ENCODE measurements around the gene USP5. TPM values are rescaled to one million over a fixed set of nuclear protein-coding genes. Genes with fewer than 3 reads are reported as not detected.

Gene USP5
- total RNA-seq, 1 experiment from 2014 or later, result 158 TPM

DNA sequence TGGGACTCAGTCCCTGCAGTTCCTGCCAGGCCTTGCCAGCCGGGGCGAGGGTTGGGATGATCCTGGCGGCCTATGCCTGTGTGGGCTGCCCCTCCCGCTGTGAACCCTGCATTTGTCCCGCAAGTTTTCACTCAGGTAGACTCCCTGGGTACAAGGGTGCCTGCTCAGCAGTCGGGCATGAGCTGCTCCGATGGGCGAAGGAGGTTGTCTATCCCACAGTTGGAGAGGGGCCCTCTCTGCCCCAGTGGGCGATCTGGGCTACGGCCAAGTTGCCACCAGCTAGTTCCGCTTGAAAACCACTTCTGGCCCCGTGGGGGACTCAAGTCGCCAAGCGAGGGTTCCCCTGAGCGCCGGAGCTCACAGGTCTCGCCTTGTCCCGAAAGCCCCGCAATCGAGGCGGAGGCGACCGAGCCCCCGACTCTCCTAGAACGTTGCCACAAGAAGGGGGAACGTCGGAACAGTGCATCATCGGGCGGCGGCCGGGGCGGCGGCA lies 15.0 kb downstream of the USP5 start:
- Mint-ChIP-seq H3K27ac (peak overlapping the region; percentile 68; the same call in 1 of the 2 replicates), H3K36me3 (peaks cover 68% of the 10 kb centered on the region), H3K9me3 (no peaks in the 10 kb centered on the region), H3K4me1 (peaks cover 57% of the 10 kb centered on the region), H3K4me3 (peak overlapping the region; percentile 89), H3K27me3 (ENCODE audit: low read depth) (no peaks in the 10 kb centered on the region)
- ATAC-seq (peak; percentile 2), DNase-seq (ENCODE audit: low spot score) (peak; percentile 32)
- ChIA-PET POLR2A (interaction anchor here (0.7 to 4.3 kb wide), 8 partner anchors 15 to 97 kb away, joined by 3 to 33 read pairs (median 3); partner anchors contain the start of genes C12orf57, CDCA3, ENO2 and RNU7-1), CTCF (interaction anchor here (0.6 to 8.5 kb wide), 9 partner anchors 14 to 183 kb away, joined by 3 to 181 read pairs (median 5); partner anchors contain the start of genes CDCA3, MLF2, RNU7-1 and USP5)
- TF ChIP-seq NFATC4 (CRISPR knock-in tag; IDR thresholded peaks at IDR 0.05), result peak; percentile 76; the same call in 1 of the 2 replicates
- no peak for TF ChIP-seq RORB (CRISPR knock-in tag; IDR thresholded peaks at IDR 0.05)
- TF ChIP-seq ZNF416 (CRISPR knock-in tag; IDR thresholded peaks at IDR 0.05), result no peak
- TF ChIP-seq, protein P1, sequence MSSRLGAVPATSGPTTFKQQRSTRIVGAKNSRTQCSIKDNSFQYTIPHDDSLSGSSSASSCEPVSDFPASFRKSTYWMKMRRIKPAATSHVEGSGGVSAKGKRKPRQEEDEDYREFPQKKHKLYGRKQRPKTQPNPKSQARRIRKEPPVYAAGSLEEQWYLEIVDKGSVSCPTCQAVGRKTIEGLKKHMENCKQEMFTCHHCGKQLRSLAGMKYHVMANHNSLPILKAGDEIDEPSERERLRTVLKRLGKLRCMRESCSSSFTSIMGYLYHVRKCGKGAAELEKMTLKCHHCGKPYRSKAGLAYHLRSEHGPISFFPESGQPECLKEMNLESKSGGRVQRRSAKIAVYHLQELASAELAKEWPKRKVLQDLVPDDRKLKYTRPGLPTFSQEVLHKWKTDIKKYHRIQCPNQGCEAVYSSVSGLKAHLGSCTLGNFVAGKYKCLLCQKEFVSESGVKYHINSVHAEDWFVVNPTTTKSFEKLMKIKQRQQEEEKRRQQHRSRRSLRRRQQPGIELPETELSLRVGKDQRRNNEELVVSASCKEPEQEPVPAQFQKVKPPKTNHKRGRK (CRISPR knock-in tag; IDR thresholded peaks at IDR 0.05; ENCODE audit: borderline replicate concordance), result no peak
- peak; percentile 40; the same call in 1 of the 2 replicates for TF ChIP-seq ETV6 (CRISPR knock-in tag; IDR thresholded peaks at IDR 0.05)
- TF ChIP-seq, protein P2, sequence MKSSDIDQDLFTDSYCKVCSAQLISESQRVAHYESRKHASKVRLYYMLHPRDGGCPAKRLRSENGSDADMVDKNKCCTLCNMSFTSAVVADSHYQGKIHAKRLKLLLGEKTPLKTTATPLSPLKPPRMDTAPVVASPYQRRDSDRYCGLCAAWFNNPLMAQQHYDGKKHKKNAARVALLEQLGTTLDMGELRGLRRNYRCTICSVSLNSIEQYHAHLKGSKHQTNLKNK (CRISPR knock-in tag; IDR thresholded peaks at IDR 0.05), result no peak
- TF ChIP-seq, protein P3, sequence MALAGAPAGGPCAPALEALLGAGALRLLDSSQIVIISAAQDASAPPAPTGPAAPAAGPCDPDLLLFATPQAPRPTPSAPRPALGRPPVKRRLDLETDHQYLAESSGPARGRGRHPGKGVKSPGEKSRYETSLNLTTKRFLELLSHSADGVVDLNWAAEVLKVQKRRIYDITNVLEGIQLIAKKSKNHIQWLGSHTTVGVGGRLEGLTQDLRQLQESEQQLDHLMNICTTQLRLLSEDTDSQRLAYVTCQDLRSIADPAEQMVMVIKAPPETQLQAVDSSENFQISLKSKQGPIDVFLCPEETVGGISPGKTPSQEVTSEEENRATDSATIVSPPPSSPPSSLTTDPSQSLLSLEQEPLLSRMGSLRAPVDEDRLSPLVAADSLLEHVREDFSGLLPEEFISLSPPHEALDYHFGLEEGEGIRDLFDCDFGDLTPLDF (CRISPR knock-in tag; IDR thresholded peaks at IDR 0.05), result no peak
- TF ChIP-seq, protein P4, sequence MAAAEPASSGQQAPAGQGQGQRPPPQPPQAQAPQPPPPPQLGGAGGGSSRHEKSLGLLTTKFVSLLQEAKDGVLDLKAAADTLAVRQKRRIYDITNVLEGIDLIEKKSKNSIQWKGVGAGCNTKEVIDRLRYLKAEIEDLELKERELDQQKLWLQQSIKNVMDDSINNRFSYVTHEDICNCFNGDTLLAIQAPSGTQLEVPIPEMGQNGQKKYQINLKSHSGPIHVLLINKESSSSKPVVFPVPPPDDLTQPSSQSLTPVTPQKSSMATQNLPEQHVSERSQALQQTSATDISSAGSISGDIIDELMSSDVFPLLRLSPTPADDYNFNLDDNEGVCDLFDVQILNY (CRISPR knock-in tag; IDR thresholded peaks at IDR 0.05), result no peak
- TF ChIP-seq, protein P5, sequence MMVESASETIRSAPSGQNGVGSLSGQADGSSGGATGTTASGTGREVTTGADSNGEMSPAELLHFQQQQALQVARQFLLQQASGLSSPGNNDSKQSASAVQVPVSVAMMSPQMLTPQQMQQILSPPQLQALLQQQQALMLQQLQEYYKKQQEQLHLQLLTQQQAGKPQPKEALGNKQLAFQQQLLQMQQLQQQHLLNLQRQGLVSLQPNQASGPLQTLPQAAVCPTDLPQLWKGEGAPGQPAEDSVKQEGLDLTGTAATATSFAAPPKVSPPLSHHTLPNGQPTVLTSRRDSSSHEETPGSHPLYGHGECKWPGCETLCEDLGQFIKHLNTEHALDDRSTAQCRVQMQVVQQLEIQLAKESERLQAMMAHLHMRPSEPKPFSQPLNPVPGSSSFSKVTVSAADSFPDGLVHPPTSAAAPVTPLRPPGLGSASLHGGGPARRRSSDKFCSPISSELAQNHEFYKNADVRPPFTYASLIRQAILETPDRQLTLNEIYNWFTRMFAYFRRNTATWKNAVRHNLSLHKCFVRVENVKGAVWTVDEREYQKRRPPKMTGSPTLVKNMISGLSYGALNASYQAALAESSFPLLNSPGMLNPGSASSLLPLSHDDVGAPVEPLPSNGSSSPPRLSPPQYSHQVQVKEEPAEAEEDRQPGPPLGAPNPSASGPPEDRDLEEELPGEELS (CRISPR knock-in tag; IDR thresholded peaks at IDR 0.05), result no peak
- TF ChIP-seq, protein P6, sequence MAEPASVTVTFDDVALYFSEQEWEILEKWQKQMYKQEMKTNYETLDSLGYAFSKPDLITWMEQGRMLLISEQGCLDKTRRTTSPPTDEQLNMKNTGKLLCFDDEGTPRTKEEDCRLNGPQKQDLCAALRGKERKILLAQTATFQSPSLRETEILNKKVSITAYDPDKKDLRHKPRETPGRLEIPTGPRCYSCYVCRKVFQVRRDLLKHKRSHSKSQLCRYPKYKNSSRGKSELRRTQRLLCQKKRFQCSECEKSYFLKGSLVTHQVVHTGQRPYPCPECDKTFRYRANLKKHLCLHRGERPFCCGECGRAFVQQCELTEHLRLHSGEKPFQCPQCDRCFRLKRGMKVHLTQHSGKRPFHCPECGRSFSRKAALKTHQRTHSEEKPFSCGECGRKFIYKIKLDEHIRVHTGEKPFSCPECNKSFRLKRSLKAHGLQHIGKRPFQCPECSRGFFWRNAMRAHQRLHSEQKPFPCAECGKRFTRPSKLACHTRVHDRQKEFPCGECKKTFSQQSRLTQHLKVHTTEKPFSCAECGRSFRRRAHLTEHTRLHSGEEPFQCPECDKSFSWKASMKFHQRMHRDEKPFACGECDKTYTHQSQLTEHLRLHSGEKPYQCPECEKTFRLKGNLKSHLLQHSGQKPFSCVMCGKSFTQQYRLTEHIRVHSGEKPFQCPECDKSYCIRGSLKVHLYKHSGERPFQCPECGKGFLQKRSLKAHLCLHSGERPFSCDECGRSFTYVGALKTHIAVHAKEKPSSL (CRISPR knock-in tag; conservative IDR thresholded peaks at IDR 0.05), result no peak
- TF ChIP-seq, protein P7, sequence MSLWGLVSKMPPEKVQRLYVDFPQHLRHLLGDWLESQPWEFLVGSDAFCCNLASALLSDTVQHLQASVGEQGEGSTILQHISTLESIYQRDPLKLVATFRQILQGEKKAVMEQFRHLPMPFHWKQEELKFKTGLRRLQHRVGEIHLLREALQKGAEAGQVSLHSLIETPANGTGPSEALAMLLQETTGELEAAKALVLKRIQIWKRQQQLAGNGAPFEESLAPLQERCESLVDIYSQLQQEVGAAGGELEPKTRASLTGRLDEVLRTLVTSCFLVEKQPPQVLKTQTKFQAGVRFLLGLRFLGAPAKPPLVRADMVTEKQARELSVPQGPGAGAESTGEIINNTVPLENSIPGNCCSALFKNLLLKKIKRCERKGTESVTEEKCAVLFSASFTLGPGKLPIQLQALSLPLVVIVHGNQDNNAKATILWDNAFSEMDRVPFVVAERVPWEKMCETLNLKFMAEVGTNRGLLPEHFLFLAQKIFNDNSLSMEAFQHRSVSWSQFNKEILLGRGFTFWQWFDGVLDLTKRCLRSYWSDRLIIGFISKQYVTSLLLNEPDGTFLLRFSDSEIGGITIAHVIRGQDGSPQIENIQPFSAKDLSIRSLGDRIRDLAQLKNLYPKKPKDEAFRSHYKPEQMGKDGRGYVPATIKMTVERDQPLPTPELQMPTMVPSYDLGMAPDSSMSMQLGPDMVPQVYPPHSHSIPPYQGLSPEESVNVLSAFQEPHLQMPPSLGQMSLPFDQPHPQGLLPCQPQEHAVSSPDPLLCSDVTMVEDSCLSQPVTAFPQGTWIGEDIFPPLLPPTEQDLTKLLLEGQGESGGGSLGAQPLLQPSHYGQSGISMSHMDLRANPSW (CRISPR knock-in tag; conservative IDR thresholded peaks at IDR 0.05; ENCODE audit: low read depth), result no peak
- 0 out of 2 replicates have a peak, but pooled peaks have one; percentile 20 for TF ChIP-seq KAT7 (CRISPR knock-in tag; IDR thresholded peaks at IDR 0.05; ENCODE audit: borderline replicate concordance)
- TF ChIP-seq, protein P8, sequence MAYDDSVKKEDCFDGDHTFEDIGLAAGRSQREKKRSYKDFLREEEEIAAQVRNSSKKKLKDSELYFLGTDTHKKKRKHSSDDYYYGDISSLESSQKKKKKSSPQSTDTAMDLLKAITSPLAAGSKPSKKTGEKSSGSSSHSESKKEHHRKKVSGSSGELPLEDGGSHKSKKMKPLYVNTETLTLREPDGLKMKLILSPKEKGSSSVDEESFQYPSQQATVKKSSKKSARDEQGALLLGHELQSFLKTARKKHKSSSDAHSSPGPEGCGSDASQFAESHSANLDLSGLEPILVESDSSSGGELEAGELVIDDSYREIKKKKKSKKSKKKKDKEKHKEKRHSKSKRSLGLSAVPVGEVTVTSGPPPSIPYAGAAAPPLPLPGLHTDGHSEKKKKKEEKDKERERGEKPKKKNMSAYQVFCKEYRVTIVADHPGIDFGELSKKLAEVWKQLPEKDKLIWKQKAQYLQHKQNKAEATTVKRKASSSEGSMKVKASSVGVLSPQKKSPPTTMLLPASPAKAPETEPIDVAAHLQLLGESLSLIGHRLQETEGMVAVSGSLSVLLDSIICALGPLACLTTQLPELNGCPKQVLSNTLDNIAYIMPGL (CRISPR knock-in tag; IDR thresholded peaks at IDR 0.05), result no peak; the same call in 1 of the 2 replicates
- TF ChIP-seq, protein P9, sequence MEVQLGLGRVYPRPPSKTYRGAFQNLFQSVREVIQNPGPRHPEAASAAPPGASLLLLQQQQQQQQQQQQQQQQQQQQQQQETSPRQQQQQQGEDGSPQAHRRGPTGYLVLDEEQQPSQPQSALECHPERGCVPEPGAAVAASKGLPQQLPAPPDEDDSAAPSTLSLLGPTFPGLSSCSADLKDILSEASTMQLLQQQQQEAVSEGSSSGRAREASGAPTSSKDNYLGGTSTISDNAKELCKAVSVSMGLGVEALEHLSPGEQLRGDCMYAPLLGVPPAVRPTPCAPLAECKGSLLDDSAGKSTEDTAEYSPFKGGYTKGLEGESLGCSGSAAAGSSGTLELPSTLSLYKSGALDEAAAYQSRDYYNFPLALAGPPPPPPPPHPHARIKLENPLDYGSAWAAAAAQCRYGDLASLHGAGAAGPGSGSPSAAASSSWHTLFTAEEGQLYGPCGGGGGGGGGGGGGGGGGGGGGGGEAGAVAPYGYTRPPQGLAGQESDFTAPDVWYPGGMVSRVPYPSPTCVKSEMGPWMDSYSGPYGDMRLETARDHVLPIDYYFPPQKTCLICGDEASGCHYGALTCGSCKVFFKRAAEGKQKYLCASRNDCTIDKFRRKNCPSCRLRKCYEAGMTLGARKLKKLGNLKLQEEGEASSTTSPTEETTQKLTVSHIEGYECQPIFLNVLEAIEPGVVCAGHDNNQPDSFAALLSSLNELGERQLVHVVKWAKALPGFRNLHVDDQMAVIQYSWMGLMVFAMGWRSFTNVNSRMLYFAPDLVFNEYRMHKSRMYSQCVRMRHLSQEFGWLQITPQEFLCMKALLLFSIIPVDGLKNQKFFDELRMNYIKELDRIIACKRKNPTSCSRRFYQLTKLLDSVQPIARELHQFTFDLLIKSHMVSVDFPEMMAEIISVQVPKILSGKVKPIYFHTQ (CRISPR knock-in tag; IDR thresholded peaks at IDR 0.05), result peak; percentile 31; the same call in 1 of the 2 replicates
- no peak for TF ChIP-seq CBFB (CRISPR knock-in tag; IDR thresholded peaks at IDR 0.05; ENCODE audit: low read depth)

All from WTC11 (cell line).